NT2/D1 (cell line): Measurements from ENCODE around the gene MYBL2.

Source experiments
- SUZ12 ChIP-seq: IDR thresholded peaks from 2 replicates; pipeline ENCODE4 v1.6.1; 2011; ENCODE audit not compliant: insufficient read length, insufficient read depth; ENCODE audit errors: extremely low read depth
- YY1 ChIP-seq: IDR thresholded peaks from 2 replicates; pipeline ENCODE4 v1.6.1; 2011; ENCODE audit not compliant: insufficient read length, insufficient read depth
- ZNF274 ChIP-seq: IDR thresholded peaks from 2 replicates; pipeline ENCODE4 v1.6.1; 2011; ENCODE audit warnings: mild to moderate bottlenecking, low read depth, low read length

DNA sequence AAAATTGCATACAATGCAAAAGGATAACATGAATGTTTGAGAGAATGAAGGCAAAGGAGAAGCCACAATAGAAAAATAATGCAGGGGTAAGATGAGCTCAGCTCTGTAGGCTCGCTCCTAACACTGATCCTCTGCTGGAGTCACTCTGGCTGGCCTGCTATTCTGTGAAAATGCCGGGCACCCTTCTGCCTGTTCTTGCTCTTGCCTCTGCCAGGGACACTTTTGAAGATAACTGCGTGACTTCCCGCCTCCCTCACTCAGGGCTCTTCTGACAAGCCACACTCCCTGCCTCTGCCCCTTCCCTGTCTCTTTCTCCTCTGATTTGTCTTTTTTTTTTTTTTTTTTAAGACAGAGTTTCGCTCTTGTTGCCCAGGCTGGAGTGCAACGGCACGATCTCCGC lies 35.3 kb upstream of the MYBL2 start:
- no peak for TF ChIP-seq SUZ12
- no peak for TF ChIP-seq YY1
- TF ChIP-seq ZNF274: no peak
